Measurements from ENCODE around the gene SLC38A4.

The SLC38A4 gene

DNA sequence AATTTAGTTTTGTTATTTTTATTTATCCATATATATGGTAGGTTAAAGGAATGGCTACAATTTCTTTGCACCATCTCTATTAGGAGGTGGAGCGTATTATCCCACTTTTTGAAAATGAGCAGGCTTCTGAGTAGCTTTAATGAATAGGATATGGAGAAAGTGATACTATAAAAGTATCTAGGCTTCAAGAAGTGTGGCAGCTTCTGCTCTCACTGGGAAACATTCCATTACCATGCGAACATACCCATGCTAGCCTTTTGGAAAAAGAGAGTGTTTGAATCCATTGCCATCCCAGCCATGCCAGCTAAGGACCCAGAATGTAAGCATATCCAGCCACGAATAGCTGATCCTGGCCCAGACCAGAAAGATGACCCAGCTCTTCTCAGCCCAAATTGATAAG lies 107.3 kb downstream of the SLC38A4 start:
- TF ChIP-seq, protein P1, sequence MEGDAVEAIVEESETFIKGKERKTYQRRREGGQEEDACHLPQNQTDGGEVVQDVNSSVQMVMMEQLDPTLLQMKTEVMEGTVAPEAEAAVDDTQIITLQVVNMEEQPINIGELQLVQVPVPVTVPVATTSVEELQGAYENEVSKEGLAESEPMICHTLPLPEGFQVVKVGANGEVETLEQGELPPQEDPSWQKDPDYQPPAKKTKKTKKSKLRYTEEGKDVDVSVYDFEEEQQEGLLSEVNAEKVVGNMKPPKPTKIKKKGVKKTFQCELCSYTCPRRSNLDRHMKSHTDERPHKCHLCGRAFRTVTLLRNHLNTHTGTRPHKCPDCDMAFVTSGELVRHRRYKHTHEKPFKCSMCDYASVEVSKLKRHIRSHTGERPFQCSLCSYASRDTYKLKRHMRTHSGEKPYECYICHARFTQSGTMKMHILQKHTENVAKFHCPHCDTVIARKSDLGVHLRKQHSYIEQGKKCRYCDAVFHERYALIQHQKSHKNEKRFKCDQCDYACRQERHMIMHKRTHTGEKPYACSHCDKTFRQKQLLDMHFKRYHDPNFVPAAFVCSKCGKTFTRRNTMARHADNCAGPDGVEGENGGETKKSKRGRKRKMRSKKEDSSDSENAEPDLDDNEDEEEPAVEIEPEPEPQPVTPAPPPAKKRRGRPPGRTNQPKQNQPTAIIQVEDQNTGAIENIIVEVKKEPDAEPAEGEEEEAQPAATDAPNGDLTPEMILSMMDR (IDR thresholded peaks at IDR 0.05; ENCODE audit: low read length, missing control alignments): no peak
- H3K4me3 ChIP-seq (replicated peaks; ENCODE audit: low read depth, low read length): no peak overlapping the region
- no peak for DNase-seq (ENCODE audit: low read depth)

DNA sequence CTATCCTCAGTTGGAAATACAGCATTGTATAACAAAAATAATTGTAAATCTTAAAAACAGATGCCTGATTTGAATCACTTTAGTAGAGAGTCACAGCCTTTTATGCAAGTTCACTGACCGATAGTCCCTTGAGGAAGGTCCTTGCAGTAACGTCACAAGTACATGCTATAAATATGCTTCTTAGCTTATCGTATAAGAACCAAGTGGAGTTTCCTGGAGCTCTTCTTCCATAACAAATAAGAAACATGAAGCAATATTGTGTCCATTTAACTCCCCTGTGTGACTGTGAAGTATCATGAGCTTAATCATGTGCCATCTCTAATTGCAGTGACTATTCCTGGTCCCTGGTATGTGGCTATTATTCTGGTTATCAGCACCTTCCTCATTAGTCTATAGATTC lies 107.9 kb downstream of the SLC38A4 start:
- H3K4me3 ChIP-seq (replicated peaks; ENCODE audit: low read depth, low read length): no peak overlapping the region
- DNase-seq (ENCODE audit: low read depth): no peak
- TF ChIP-seq, protein P1 (IDR thresholded peaks at IDR 0.05; ENCODE audit: low read length, missing control alignments): no peak

DNA sequence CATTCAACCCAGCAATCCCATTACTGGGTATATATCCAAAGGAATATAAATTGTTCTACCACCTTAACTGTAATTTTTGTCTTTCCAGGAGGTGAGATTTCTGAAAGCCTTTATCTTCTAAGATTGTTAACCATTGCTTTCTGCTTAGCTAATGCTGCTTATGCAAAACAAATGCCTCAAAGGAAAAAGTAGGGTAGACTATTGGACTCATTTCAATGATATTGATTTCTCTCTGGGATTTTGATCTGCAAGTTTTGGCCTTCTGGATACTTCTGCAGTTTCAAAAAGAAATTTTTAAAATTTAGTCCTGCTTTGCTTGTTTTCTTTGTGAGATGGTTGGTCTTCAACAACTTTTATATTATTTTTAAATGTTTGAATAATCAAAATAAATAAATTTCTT lies 108.6 kb downstream of the SLC38A4 start:
- TF ChIP-seq, protein P1 (IDR thresholded peaks at IDR 0.05; ENCODE audit: low read length, missing control alignments): no peak
- no peak for DNase-seq (ENCODE audit: low read depth)
- H3K4me3 ChIP-seq (replicated peaks; ENCODE audit: low read depth, low read length): no peak overlapping the region
